HG03558 (cell line): Measurements from ENCODE around the gene LBP.
"Not testable (repeated sequence)": the region's sequence is repeated elsewhere in the genome, so short reads cannot be mapped to it uniquely, and the experiment has no call there.

Experiments used
- ATAC-seq: cut with Tn5 transposase; IDR thresholded peaks from one replicate; pipeline ENCODE4 v1.9.1; 2021; ENCODE audit warnings: moderate number of reproducible peaks; ENCODE audit not compliant: unreplicated experiment; ENCODE audit errors: extremely low read depth

LBP gene

GRCh38 chr20:38344107-38344701 is 2.1 kb upstream of the LBP start:
- no peak for ATAC-seq

GRCh38 chr20:38345643-38346042 is 639 bp upstream of the LBP start:
- ATAC-seq: no peak

- ATAC-seq: no peak
Observed at GRCh38 chr20:38346741-38347140, 459 bp downstream of the LBP start.

- no peak for ATAC-seq
Observed at GRCh38 chr20:38349856-38350255, 3.6 kb downstream of the LBP start.

GRCh38 chr20:38350879-38351775 is 4.8 kb downstream of the LBP start:
- ATAC-seq: no peak

GRCh38 chr20:38353316-38353715 is 7.0 kb downstream of the LBP start:
- ATAC-seq: no peak

GRCh38 chr20:38354227-38354626 is 7.9 kb downstream of the LBP start:
- no peak for ATAC-seq

GRCh38 chr20:38355161-38356012 is 9.1 kb downstream of the LBP start:
- no peak for ATAC-seq

- ATAC-seq: no peak
Observed at GRCh38 chr20:38357653-38358207, 11.4 kb downstream of the LBP start.

- no peak for ATAC-seq
Observed at GRCh38 chr20:38358556-38358955, 12.3 kb downstream of the LBP start.

- ATAC-seq: no peak
Observed at GRCh38 chr20:38363004-38363747, 16.9 kb downstream of the LBP start.

- ATAC-seq: no peak
Observed at GRCh38 chr20:38369389-38369788, 23.1 kb downstream of the LBP start.

GRCh38 chr20:38372806-38373205 is 26.5 kb downstream of the LBP start:
- ATAC-seq: no peak

- ATAC-seq: no peak
Observed at GRCh38 chr20:38373231-38373867, 27.1 kb downstream of the LBP start.

GRCh38 chr20:38373898-38374297 is 27.6 kb downstream of the LBP start:
- ATAC-seq: no peak

GRCh38 chr20:38377039-38377685 is 30.9 kb downstream of the LBP start:
- no peak for ATAC-seq

GRCh38 chr20:38377838-38378237 is 31.6 kb downstream of the LBP start:
- ATAC-seq: not testable (repeated sequence)

- ATAC-seq: no peak
Observed at GRCh38 chr20:38383147-38383546, 36.9 kb downstream of the LBP start.

GRCh38 chr20:38386004-38386403 is 39.7 kb downstream of the LBP start:
- ATAC-seq: no peak
